Retinal pigment epithelial cell (primary cell): ENCODE data around the gene NXNL1.
A peak's percentile ranks its signal among the peaks of the same experiment; 100 is the strongest.

ENCODE experiments used
- DNase-seq: peaks from one replicate; pipeline ENCODE4 v3.0.0-alpha.2; 2010; ENCODE audit warnings: low read depth
- H3K4me3 ChIP-seq: 2 replicates; pipeline ENCODE4 v1.5.1; 2011; ENCODE audit warnings: mild to moderate bottlenecking, low read length, control low read depth, moderate library complexity
- CTCF ChIP-seq: conservative IDR thresholded peaks from 2 replicates; pipeline ENCODE4 v1.5.1; 2011; ENCODE audit warnings: low read depth, low read length, control low read depth, inconsistent platforms

The NXNL1 gene

GRCh38 chr19:17471410-17472125, 10.8 kb upstream of the NXNL1 start:
- TF ChIP-seq CTCF: no peak
- H3K4me3 ChIP-seq: peak overlapping the region; percentile 72
- DNase-seq: no peak

- no peak for TF ChIP-seq CTCF
- DNase-seq: peak; percentile 93
- H3K4me3 ChIP-seq: peak within 1 kb of the TSS; percentile 72
Measured at GRCh38 chr19:17470068-17470841, 9.5 kb upstream of the NXNL1 start, which contains the start of gene SLC27A1. Gene SLC27A1, plus strand, starts transcription at chr19:17470524. Its CDS starts 17 bp downstream, at chr19:17470541.

- no peak for DNase-seq
- H3K4me3 ChIP-seq: peak overlapping the region; percentile 72
- TF ChIP-seq CTCF: no peak
Measured at GRCh38 chr19:17469481-17470067, 8.8 kb upstream of the NXNL1 start.

- DNase-seq: no peak
- no peak for TF ChIP-seq CTCF
- H3K4me3 ChIP-seq: peak overlapping the region; percentile 72
Measured at GRCh38 chr19:17469092-17469480, 8.4 kb upstream of the NXNL1 start.

GRCh38 chr19:17468302-17469091, 7.8 kb upstream of the NXNL1 start:
- DNase-seq: no peak
- H3K4me3 ChIP-seq: peak overlapping the region; percentile 72
- no peak for TF ChIP-seq CTCF

- H3K4me3 ChIP-seq: no peak overlapping the region
- DNase-seq: no peak
- TF ChIP-seq CTCF: no peak
Measured at GRCh38 chr19:17467471-17468301, 7.0 kb upstream of the NXNL1 start.
